D721Med (cell line): ENCODE data around the gene CACNG4.

Experiments
- DNase-seq: peaks from one replicate; pipeline ENCODE4 v3.0.0; 2011; ENCODE audit warnings: low spot score; ENCODE audit not compliant: insufficient read length
- FAIRE-seq: peaks from 2 replicates; lab custom pipeline; 2011; peaks lifted over from hg19 to GRCh38; lab: Jason Lieb, UNC
- CTCF ChIP-seq: IDR thresholded peaks from 2 replicates; pipeline ENCODE4 v1.5.1; 2012; ENCODE audit warnings: mild to moderate bottlenecking, control low read depth; ENCODE audit not compliant: insufficient read depth; ENCODE audit errors: missing control alignments

Gene CACNG4

DNA sequence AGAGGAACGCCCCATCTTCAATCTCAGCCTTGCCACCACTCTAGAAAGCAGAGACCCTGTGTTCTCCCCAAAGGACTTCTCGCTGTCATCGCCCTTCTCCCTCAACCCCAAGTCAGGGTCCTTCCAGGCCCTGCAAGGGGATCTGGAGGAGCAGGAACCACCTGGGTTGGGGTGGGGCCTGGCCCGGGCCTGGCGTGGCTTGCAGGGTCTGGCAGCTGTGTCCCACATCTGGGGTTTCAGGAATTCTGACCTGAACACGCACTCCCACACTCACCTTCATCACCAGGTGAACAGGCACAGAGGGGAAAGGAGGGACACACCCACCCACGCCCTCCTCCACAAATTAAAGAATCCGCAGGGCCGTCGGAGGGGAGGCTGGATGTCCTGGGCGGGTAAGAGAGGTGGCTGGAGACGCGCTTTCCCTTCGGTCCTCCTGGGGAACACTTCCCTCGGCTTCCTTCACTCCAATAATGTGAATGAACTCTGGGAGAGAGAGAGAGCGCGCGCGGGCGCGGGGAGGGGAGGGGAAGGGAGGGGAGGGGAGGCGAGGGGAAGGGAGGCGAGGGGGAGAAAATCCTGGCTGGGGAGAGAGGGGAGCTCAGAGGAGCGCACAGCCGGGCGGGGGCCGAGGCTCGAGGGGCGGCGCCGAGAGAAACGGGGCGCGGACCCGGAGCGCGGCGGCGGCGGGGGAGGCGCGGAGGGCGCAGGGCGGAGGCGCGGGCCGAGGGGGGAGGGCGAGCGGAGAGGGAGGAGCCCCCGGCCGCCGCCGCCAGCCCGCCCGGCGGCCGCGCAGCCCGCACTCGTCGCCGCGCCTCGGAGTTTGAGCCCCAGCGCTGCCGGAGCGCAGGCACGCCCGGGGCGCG, at the start of gene CACNG4:
TSS of gene CACNG4 (plus strand) at position 799 of the 863 bp plus-strand sequence. CDS start 205 bp downstream, outside the sequence.
- no peak for TF ChIP-seq CTCF
- FAIRE-seq (no peak), DNase-seq (peak; percentile 52)

DNA sequence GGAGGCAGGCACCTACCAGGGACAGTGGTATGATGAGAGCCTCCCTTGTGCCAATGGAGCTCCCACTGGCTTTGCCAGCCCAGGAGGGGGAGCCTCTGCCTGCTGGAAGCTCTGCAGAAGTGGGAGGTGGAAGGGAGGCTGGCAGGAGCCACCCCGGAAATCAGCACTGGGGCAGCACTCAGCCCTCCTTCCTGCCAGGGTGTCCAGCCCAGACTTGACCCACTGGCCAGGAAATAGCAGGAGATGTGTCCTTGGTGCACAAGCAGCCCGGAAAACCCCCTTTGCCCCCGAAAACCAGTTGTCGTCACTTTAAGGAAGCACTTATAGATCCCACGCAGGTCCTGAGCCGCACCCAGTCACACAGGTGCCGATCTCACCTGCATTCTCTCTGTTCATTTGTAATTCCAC, 49.3 kb upstream of the CACNG4 start:
- peak; percentile 31 for TF ChIP-seq CTCF
- no peak for FAIRE-seq
- no peak for DNase-seq

DNA sequence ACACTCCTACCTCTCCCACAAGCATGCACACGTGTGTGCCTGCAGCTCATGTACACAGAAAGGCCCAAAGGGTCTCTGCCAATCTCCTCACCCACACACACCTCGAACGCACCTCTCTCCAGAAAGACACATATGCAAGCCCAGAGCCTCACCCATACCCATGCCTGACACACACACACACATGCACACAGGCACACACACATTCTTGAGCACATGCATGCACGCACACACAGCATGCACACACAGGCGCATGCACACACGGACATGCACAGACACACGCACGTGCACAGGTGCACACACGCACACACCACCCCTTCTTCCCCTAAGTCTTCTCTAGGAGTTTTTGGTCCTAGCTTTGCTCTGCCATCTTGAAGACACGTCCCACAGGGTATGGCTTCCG, 48.7 kb upstream of the CACNG4 start:
- FAIRE-seq (no peak), DNase-seq (no peak)
- TF ChIP-seq CTCF, result no peak

DNA sequence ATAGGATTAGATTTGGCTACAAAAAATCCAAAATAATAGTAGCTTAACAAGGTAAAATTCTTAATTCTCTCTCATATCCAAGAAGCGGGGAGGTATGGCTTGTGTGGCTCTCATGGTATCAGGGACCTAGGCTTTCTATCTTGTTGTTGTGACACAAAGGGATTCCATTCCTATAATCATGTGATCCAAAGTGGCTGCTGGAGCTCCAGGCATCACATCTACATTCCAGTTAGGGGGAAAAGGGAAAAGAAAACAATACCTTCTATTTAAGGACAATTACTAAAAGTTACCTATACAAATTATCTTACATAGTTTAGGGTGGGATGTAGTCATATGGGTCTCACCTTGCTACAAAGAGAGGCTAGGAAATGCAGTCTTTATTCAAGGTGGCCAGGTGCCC, 47.6 kb upstream of the CACNG4 start:
- FAIRE-seq, result no peak
- TF ChIP-seq CTCF, result no peak
- no peak for DNase-seq

GRCh38 chr17:66918896-66919295, 45.6 kb upstream of the CACNG4 start:
- no peak for TF ChIP-seq CTCF
- DNase-seq (no peak), FAIRE-seq (no peak)

DNA sequence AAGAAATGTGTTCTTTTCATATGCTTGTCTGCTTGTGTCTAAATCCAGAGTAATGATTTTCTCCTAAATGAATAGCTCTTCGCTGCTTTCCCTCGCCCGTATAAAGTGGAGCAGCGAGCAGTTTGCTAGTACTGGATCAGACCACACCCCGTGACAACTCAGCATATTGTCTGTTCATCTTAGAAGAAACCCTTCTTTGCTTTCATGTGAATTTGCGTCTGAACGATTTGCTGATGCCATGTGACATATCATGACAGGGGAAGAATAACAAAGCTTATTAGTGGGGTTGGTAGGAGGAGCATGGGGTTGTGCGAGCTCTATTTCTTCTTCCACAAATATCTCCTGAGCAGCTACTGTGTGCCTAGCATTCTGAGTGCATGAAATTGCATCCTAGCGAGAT, 44.1 kb upstream of the CACNG4 start:
- FAIRE-seq (no peak), DNase-seq (no peak)
- TF ChIP-seq CTCF, result no peak

DNA sequence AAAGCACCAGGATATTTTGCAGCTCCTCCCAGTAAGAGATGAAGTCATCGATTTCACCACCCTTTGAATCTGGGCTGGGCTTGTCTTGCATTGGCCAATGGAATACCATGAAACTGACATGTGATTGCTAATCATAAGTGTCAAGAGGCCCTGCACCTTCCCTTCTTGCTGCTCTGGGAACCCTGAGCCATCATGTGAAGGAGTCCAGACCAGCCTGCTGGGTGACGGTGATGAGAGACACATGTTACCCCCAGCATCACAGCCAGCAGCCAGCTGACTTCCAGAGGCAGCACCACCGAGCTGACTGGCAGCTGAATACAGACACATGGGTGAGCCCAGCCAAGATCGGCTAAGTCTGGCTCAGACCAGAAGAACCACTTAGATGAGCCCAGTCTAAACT, 43.6 kb upstream of the CACNG4 start:
- no peak for TF ChIP-seq CTCF
- DNase-seq, result no peak
- no peak for FAIRE-seq
